GM21717 (cell line): ENCODE data around the gene GRID1.
"Not testable (repeated sequence)": the region's sequence is repeated elsewhere in the genome, so short reads cannot be mapped to it uniquely, and the experiment has no call there.

ENCODE experiments used
- ATAC-seq: cut with Tn5 transposase; IDR thresholded peaks from one replicate; pipeline ENCODE4 v1.9.1; 2021; ENCODE audit warnings: mild to moderate bottlenecking, moderate library complexity; ENCODE audit not compliant: unreplicated experiment

Gene GRID1

GRCh38 chr10:86099542-86100334 lies 266.9 kb downstream of the GRID1 start:
- no peak for ATAC-seq

- ATAC-seq, result no peak
These were observed 268.3 kb downstream of the GRID1 start for GRCh38 chr10:86098187-86098881.

- not testable (repeated sequence) for ATAC-seq
These were observed 271.5 kb downstream of the GRID1 start for GRCh38 chr10:86095061-86095460.

- not testable (repeated sequence) for ATAC-seq
These were observed 274.3 kb downstream of the GRID1 start for GRCh38 chr10:86092311-86092710.

- no peak for ATAC-seq
These were observed 275.4 kb downstream of the GRID1 start for GRCh38 chr10:86091216-86091615.

- no peak for ATAC-seq
These were observed 275.8 kb downstream of the GRID1 start for GRCh38 chr10:86090807-86091206.

- no peak for ATAC-seq
These were observed 278.9 kb downstream of the GRID1 start for GRCh38 chr10:86087716-86088115.

- no peak for ATAC-seq
These were observed 280.2 kb downstream of the GRID1 start for GRCh38 chr10:86086418-86086817.

- no peak for ATAC-seq
These were observed 280.9 kb downstream of the GRID1 start for GRCh38 chr10:86085686-86086085.

- no peak for ATAC-seq
These were observed 281.5 kb downstream of the GRID1 start for GRCh38 chr10:86085136-86085535.

- ATAC-seq, result no peak
These were observed 282.0 kb downstream of the GRID1 start for GRCh38 chr10:86084585-86084984.

- no peak for ATAC-seq
These were observed 282.9 kb downstream of the GRID1 start for GRCh38 chr10:86083664-86084175.

- ATAC-seq, result no peak
These were observed 283.4 kb downstream of the GRID1 start for GRCh38 chr10:86083206-86083605.

GRCh38 chr10:86082556-86082955 lies 284.0 kb downstream of the GRID1 start:
- no peak for ATAC-seq

GRCh38 chr10:86079088-86079487 lies 287.5 kb downstream of the GRID1 start:
- ATAC-seq, result no peak

- ATAC-seq, result no peak
These were observed 288.0 kb downstream of the GRID1 start for GRCh38 chr10:86078639-86079035.

GRCh38 chr10:86077871-86078638 lies 288.5 kb downstream of the GRID1 start:
- no peak for ATAC-seq

- ATAC-seq, result no peak
These were observed 289.3 kb downstream of the GRID1 start for GRCh38 chr10:86077271-86077670.

- ATAC-seq, result not testable (repeated sequence)
These were observed 290.1 kb downstream of the GRID1 start for GRCh38 chr10:86076497-86076896.

GRCh38 chr10:86075512-86075911 lies 291.1 kb downstream of the GRID1 start:
- no peak for ATAC-seq

GRCh38 chr10:86074294-86074693 lies 292.3 kb downstream of the GRID1 start:
- no peak for ATAC-seq
